ENCODE data around the gene CACNB4.
"Not testable (repeated sequence)": the region's sequence is repeated elsewhere in the genome, so short reads cannot be mapped to it uniquely, and the experiment has no call there.

The CACNB4 gene

DNA sequence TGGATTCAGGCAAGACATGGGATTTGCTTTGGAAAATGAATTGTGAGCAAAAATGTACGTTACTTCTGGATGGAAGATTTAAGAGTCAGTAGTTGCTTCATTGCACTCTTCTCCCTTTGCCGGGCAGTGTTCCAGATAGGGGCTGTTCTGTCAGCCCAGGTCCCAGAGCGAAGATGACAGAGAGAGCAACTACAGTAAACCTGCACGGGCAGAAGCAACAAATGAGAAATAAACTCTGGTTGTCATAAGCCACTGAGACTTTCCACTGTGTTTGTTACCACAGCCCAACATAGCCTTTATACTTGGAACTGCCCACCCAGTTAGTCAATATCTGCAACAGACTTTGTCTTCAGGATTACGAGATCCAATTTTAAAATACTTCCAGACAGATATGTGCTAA lies 83.3 kb downstream of the CACNB4 start:
- DNase-seq = no peak
- H3K4me3 ChIP-seq = no peak overlapping the region
- intact Hi-C loops (cut with DNase I; ENCODE audit: low total_unique reads) = no loop called here
- no peaks in the 10 kb centered on the region for H3K36me3 ChIP-seq
- TF ChIP-seq CTCF (IDR thresholded peaks at IDR 0.05) = no peak
- H3K4me1 ChIP-seq = peaks cover 0 to 3% (median 0%) of the 10 kb centered on the region in 4 donors
- H3K27ac ChIP-seq = no peak overlapping the region
- no peaks in the 10 kb centered on the region for H3K27me3 ChIP-seq
- H3K9me3 ChIP-seq = no peaks in the 10 kb centered on the region

DNA sequence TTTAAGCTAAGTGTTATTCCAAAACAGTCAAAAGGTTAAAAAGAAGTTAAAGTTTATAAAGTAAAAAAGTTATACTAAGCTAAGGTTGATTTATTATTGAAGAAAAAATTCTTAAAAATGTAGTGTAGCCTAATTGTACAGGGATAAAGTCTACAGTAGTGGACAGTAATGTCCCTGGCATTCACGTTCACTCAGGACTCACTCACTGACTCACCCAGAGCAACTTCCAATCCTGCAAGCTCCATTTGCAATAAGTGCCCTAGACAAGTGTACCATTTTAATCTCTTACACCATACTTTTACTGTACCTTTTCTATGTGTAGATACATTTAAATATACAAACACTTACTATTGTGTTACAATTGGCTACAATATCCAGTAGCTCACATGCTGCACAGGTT lies 86.1 kb downstream of the CACNB4 start:
- no peak for DNase-seq
- H3K27ac ChIP-seq = no peak overlapping the region
- no peaks in the 10 kb centered on the region for H3K9me3 ChIP-seq
- no peaks in the 10 kb centered on the region for H3K27me3 ChIP-seq
- peaks cover 0 to 3% (median 0%) of the 10 kb centered on the region in 4 donors for H3K4me1 ChIP-seq
- H3K4me3 ChIP-seq = no peak overlapping the region
- H3K36me3 ChIP-seq = no peaks in the 10 kb centered on the region
- intact Hi-C loops (cut with DNase I; ENCODE audit: low total_unique reads) = no loop called here
- no peak for TF ChIP-seq CTCF (IDR thresholded peaks at IDR 0.05)

DNA sequence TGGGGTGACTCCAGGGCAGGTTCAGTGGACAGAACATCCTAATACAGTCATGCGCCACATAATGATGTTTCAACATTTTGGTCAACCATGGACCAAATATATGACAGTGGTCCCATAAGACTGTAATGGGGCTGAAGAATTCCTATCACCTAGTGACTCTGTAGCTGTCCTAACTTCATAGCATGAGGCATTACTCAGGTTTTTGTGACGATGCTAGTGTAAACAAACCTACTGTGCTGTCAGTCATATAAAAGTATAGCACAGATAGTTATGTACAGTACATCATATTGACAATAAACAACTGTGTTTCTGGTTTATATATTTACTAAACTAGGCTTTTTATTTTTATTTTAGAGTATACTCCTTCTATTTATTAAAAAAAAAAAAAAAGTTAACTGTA lies 87.1 kb downstream of the CACNB4 start:
- H3K27me3 ChIP-seq = no peaks in the 10 kb centered on the region
- DNase-seq = no peak
- intact Hi-C loops (cut with DNase I; ENCODE audit: low total_unique reads) = no loop called here
- no peak overlapping the region for H3K4me3 ChIP-seq
- H3K27ac ChIP-seq = no peak overlapping the region
- H3K36me3 ChIP-seq = no peaks in the 10 kb centered on the region
- H3K4me1 ChIP-seq = peaks cover 0 to 3% (median 0%) of the 10 kb centered on the region in 4 donors
- no peaks in the 10 kb centered on the region for H3K9me3 ChIP-seq
- no peak for TF ChIP-seq CTCF (IDR thresholded peaks at IDR 0.05)

- TF ChIP-seq CTCF (IDR thresholded peaks at IDR 0.05) = no peak
- peaks cover 0 to 22% (median 10%) of the 10 kb centered on the region in 4 donors for H3K4me1 ChIP-seq
- H3K27ac ChIP-seq = no peak overlapping the region
- H3K27me3 ChIP-seq = no peaks in the 10 kb centered on the region
- no peaks in the 10 kb centered on the region for H3K36me3 ChIP-seq
- no peaks in the 10 kb centered on the region for H3K9me3 ChIP-seq
- no peak for DNase-seq
- H3K4me3 ChIP-seq = no peak overlapping the region
- intact Hi-C loops (cut with DNase I; ENCODE audit: low total_unique reads) = no loop called here
These were observed 93.2 kb downstream of the CACNB4 start for GRCh38 chr2:152005607-152006006.

- H3K36me3 ChIP-seq; H3K9me3 ChIP-seq; intact Hi-C loops (cut with DNase I; ENCODE audit: low total_unique reads); DNase-seq; H3K27me3 ChIP-seq; H3K4me3 ChIP-seq: not testable (repeated sequence)
- Histone ChIP-seq H3K4me1 (peaks cover 0 to 28% (median 10%) of the 10 kb centered on the region in 4 donors), H3K27ac (peak overlapping the region in 1 of 2 donors; percentile 59)
These were observed 95.6 kb downstream of the CACNB4 start for GRCh38 chr2:152003283-152003682.

DNA sequence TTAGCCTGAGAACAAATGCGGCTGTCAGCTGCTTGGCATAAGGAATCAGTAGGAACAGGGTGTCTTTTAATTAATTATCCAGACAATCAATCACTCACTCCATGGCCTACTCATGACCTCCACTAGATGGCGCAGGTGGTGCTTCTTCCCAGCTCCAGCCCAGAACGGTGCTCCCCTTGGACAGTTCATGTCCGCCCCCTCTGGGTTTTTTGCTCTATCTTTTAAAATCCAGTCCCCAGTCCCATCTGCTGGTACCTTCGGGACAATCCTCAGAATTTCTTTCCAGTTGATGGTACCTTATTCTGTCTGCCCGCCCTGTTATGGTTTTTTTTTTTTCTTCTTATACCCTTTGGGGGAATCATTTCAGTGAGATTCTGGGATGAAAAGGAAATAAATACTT lies 99.8 kb downstream of the CACNB4 start:
- no peak overlapping the region for H3K4me3 ChIP-seq
- no peaks in the 10 kb centered on the region for H3K36me3 ChIP-seq
- H3K27me3 ChIP-seq = no peaks in the 10 kb centered on the region
- peak; percentile 24 to 49 for TF ChIP-seq CTCF (IDR thresholded peaks at IDR 0.05)
- no peak overlapping the region for H3K27ac ChIP-seq
- H3K4me1 ChIP-seq = peaks cover 0 to 52% (median 18%) of the 10 kb centered on the region in 4 donors
- no peak for DNase-seq
- intact Hi-C loops (cut with DNase I; ENCODE audit: low total_unique reads) = no loop called here
- H3K9me3 ChIP-seq = no peaks in the 10 kb centered on the region

Data from tibial artery (tissue), 4 donors.